SK-N-SH (cell line): ENCODE data around the gene AHDC1. TPM values are rescaled to one million over a fixed set of nuclear protein-coding genes. Genes with fewer than 3 reads are reported as not detected.
A peak's percentile ranks its signal among the peaks of the same experiment; 100 is the strongest.

Experiments used
- CTCF ChIA-PET: fragments of 300-600, 350-600 bp; formaldehyde crosslinking; extraction: SDS; loops from one replicate; lab custom pipeline; 2021; lab: Yijun Ruan, JAX
- POLR2A ChIA-PET: fragments of 350-600 bp; sonication (Branson Sonifier 250); formaldehyde crosslinking; extraction: SDS; loops from one replicate; lab custom pipeline; 2020; ENCODE audit warnings: antibody characterized with exemption, inconsistent platforms; lab: Yijun Ruan, JAX
- DNase-seq: peaks from one replicate; pipeline ENCODE4 v3.0.0; 2012
- H2AFZ ChIP-seq: fragments of 200-600 bp; sonication (generic); 2 replicates; pipeline ENCODE4 v1.8.1; 2016; ENCODE audit warnings: antibody characterized with exemption, mild to moderate bottlenecking, low read depth
- H3F3A ChIP-seq: fragments of 200-600 bp; sonication (generic); replicated peaks from 2 replicates; pipeline ENCODE3; 2016; ENCODE audit warnings: antibody characterized with exemption, mild to moderate bottlenecking; ENCODE audit not compliant: insufficient read depth
- H3K27ac ChIP-seq, 2 experiments: fragments of 200-500 bp in 1 of 2; fragments of 200-600 bp in 1 of 2; sonication (Bioruptor generic) in 1 of 2; sonication (generic), shearing (Covaris generic) in 1 of 2; 2 replicates each; pipeline versions ENCODE4 v1.5.1 to v1.6.1; 2014 to 2016; ENCODE audit warnings: low read depth in 2 of 2, inconsistent platforms in 1 of 2, low read length in 1 of 2, mild to moderate bottlenecking in 1 of 2, mixed read lengths in 1 of 2
- H3K27me3 ChIP-seq: fragments of 200-600 bp; sonication (generic), shearing (Covaris generic); 2 replicates; pipeline ENCODE4 v1.6.1; 2016; ENCODE audit warnings: mixed run types; ENCODE audit not compliant: insufficient read depth
- H3K36me3 ChIP-seq, 2 experiments: fragments of 200-500 bp in 1 of 2; fragments of 200-600 bp in 1 of 2; sonication (Bioruptor generic) in 1 of 2; sonication (generic) in 1 of 2; replicated peaks in 1 of 2; 2 replicates each; pipeline versions ENCODE3 to v1.5.1; 2014 to 2016; ENCODE audit warnings: low read length in 1 of 2, mild to moderate bottlenecking in 1 of 2; ENCODE audit not compliant: insufficient read depth in 2 of 2, control insufficient read depth in 1 of 2
- H3K4me1 ChIP-seq, 2 experiments: fragments of 200-500 bp in 1 of 2; fragments of 200-600 bp in 1 of 2; sonication (Bioruptor generic) in 1 of 2; sonication (generic), shearing (Covaris generic) in 1 of 2; 2 replicates each; pipeline versions ENCODE4 v1.5.1 to v1.6.1; 2014 to 2016; ENCODE audit warnings: low read depth in 1 of 2, low read length in 1 of 2, mixed run types in 1 of 2; ENCODE audit not compliant: insufficient read depth in 2 of 2, control insufficient read depth in 1 of 2
- H3K4me2 ChIP-seq: fragments of 200-600 bp; sonication (generic), shearing (Covaris generic); 2 replicates; pipeline ENCODE4 v1.6.1; 2017; ENCODE audit warnings: mixed run types
- H3K4me3 ChIP-seq, 2 experiments: fragments of 200-500 bp in 1 of 2; fragments of 200-600 bp in 1 of 2; sonication (Bioruptor generic) in 1 of 2; sonication (generic), shearing (Covaris generic) in 1 of 2; 2 replicates each; pipeline versions ENCODE4 v1.5.1 to v1.8.1; 2014 to 2016; ENCODE audit warnings: low read depth in 2 of 2, inconsistent platforms in 1 of 2, low read length in 1 of 2, mild to moderate bottlenecking in 1 of 2, mixed read lengths in 1 of 2, moderate library complexity in 1 of 2
- H3K79me2 ChIP-seq: fragments of 200-600 bp; sonication (generic); 2 replicates; pipeline ENCODE4 v1.8.1; 2017; ENCODE audit warnings: mild to moderate bottlenecking; ENCODE audit not compliant: insufficient read depth
- H3K9ac ChIP-seq: fragments of 200-600 bp; sonication (generic); 2 replicates; pipeline ENCODE4 v1.6.1; 2017; ENCODE audit warnings: mixed run types
- H3K9me2 ChIP-seq: fragments of 200-600 bp; sonication (generic); 2 replicates; pipeline ENCODE4 v1.6.1; 2017; ENCODE audit warnings: mixed run types
- H3K9me3 ChIP-seq: fragments of 200-600 bp; sonication (generic); 2 replicates; pipeline ENCODE4 v1.6.1; 2017; ENCODE audit warnings: mixed run types, mild to moderate bottlenecking, moderate library complexity
- H4K20me1 ChIP-seq: fragments of 200-600 bp; sonication (generic); 2 replicates; pipeline ENCODE4 v1.6.1; 2017; ENCODE audit warnings: mild to moderate bottlenecking, mixed run types; ENCODE audit not compliant: insufficient read depth
- CHD2 ChIP-seq: fragments of 150-350 bp; IDR thresholded peaks from 2 replicates; pipeline ENCODE4 v1.6.1; 2018; ENCODE audit warnings: low read length; ENCODE audit not compliant: partially characterized antibody
- ELF1 ChIP-seq: IDR thresholded peaks from 2 replicates; pipeline ENCODE4 v1.4.0; 2012
- EP300 ChIP-seq, 2 experiments: IDR thresholded peaks; 2 replicates each; pipeline versions ENCODE4 v1.4.0 to v1.6.1; 2012; ENCODE audit warnings: borderline replicate concordance in 1 of 2, low read depth in 1 of 2, low read length in 1 of 2
- EZH2phosphoT487 ChIP-seq: fragments of 200-600 bp; sonication (generic); IDR thresholded peaks from 2 replicates; pipeline ENCODE4 v1.6.1; 2017; ENCODE audit warnings: low read depth, mixed run types, mild to moderate bottlenecking, antibody characterized with exemption, moderate library complexity, borderline replicate concordance
- FOSL2 ChIP-seq: IDR thresholded peaks from 2 replicates; pipeline ENCODE4 v1.4.0; 2012; ENCODE audit warnings: low read depth, mild to moderate bottlenecking, moderate library complexity, borderline replicate concordance
- FOXM1 ChIP-seq: IDR thresholded peaks from 2 replicates; pipeline ENCODE4 v1.4.0; 2012; ENCODE audit warnings: low read depth, mild to moderate bottlenecking
- GABPA ChIP-seq: IDR thresholded peaks from 2 replicates; pipeline ENCODE4 v1.4.0; 2012; ENCODE audit warnings: low read depth, mild to moderate bottlenecking
- GATA2 ChIP-seq: sonication (generic); formaldehyde crosslinking; IDR thresholded peaks from 2 replicates; pipeline ENCODE4 v1.5.0; 2020; ENCODE audit warnings: mild to moderate bottlenecking, missing genetic modification reagents
- JUND ChIP-seq: IDR thresholded peaks from 2 replicates; pipeline ENCODE4 v1.4.0; 2012
- MEF2A ChIP-seq: IDR thresholded peaks from 2 replicates; pipeline ENCODE4 v1.4.0; 2012; ENCODE audit warnings: low read depth, borderline replicate concordance
- MXI1 ChIP-seq: IDR thresholded peaks from 2 replicates; pipeline ENCODE4 v1.6.1; 2012; ENCODE audit warnings: mild to moderate bottlenecking, low read depth, low read length, improper control_type of control experiment
- RXRA ChIP-seq: IDR thresholded peaks from 2 replicates; pipeline ENCODE4 v1.4.0; 2012; ENCODE audit warnings: low read depth, mild to moderate bottlenecking, borderline replicate concordance
- SMC3 ChIP-seq: IDR thresholded peaks from 2 replicates; pipeline ENCODE4 v1.6.1; 2012; ENCODE audit warnings: low read depth, low read length, improper control_type of control experiment
- TAF1 ChIP-seq: IDR thresholded peaks from 2 replicates; pipeline ENCODE4 v1.6.1; 2012; ENCODE audit warnings: low read depth, mild to moderate bottlenecking, low read length, moderate library complexity, borderline replicate concordance
- TEAD4 ChIP-seq: IDR thresholded peaks from 2 replicates; pipeline ENCODE4 v1.4.0; 2012; ENCODE audit warnings: mild to moderate bottlenecking, borderline replicate concordance; ENCODE audit not compliant: insufficient read depth
- YY1 ChIP-seq: IDR thresholded peaks from 2 replicates; pipeline ENCODE4 v1.4.0; 2012; ENCODE audit warnings: low read depth, mild to moderate bottlenecking
- WGBS: methylation state at CpG from one replicate; pipeline ENCODE4 v1.1.6; 2017; ENCODE audit warnings: low lambda C conversion rate; 5-methylcytosine and 5-hydroxymethylcytosine counted together
- polyA plus RNA-seq, 3 experiments: library from polyadenylated mRNA; depleted of rRNA; stranded (reverse); fragments of >200 nt; gene quantifications; 2 replicates each; pipeline ENCODE4 v1.2.3, GENCODE V29; 2012
- TF ChIP-seq, protein P1 (sequence below): IDR thresholded peaks from 2 replicates; pipeline ENCODE4; 2012
- TF ChIP-seq, protein P2 (sequence below): fragments of 150-350 bp; IDR thresholded peaks from 2 replicates; pipeline ENCODE4 v1.6.1; 2017; ENCODE audit warnings: antibody characterized with exemption, low read length, low read depth, borderline replicate concordance
- TF ChIP-seq, protein P3 (sequence below): fragments of 150-350 bp; IDR thresholded peaks from 2 replicates; pipeline ENCODE4 v1.6.1; 2016; ENCODE audit warnings: mild to moderate bottlenecking, low read depth, low read length
- TF ChIP-seq, protein P4 (sequence below): IDR thresholded peaks from 2 replicates; pipeline ENCODE4 v1.4.0; 2012; ENCODE audit warnings: low read depth, borderline replicate concordance

The AHDC1 gene
- polyA plus RNA-seq, 1 of the 3 experiments (the other 2 are of a cell fraction) = 8.5 TPM

DNA sequence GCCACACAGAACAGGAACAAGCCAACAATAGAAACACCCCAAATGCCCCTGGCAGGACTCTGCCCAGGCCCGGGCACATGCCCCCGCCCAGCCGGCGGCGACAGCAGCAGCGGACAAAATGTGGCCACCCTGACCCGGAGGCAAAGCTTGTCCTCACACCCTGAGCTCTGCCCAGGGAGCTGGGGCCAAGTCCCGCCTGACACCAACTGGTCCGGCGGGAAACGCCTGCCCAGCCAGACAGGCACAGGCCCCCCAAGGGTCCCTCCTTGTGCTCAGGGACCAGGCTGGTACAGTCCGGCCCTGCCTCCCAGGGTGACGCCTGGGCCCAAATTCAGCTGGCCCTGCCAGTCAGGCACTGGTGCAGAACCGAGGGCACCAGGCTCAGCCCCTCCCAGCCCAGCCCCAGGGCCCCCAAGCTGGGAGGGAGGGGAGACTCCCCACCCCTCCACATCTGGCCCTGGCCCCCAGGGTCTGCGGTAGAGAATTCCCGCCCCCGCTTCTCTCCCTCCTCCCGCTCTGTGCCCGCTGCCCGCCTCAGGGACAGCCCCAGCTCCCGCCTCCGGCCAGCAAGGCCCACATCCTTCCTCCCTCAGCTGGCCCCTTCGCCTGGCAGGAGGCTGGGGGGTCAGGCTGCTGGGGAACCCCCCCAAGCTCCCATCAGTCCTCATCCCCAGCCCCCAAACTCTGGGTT, 2.0 kb downstream of the AHDC1 start:
- H4K20me1 ChIP-seq = peaks cover 52% of the 10 kb centered on the region
- H2AFZ ChIP-seq = no peak overlapping the region
- no peaks in the 10 kb centered on the region for H3K9me3 ChIP-seq

DNA sequence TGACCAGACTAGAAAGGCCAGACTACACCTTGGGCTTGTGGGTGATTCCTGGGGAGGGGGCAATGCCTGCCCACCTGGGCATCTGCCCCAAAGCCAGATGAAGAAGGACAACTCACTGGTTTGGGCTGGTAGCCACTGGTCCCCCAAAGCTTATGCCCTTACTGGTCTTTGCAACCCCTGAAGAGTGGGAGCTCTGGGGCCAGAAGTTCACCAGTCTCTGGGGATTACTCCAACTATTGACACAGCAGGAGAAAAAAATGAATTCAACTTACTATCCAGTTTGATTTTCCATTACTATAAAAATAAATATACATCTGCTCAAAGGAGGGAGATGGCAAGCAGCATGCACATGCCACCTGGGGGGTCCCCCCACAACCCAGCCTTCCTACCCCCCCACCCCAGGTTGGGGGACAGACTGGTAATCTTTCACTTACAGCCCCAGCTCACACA, 2.6 kb downstream of the AHDC1 start:
- Histone ChIP-seq H3K9me3 (no peaks in the 10 kb centered on the region), H3K9me2 (no peaks in the 10 kb centered on the region), H4K20me1 (peaks cover 58% of the 10 kb centered on the region), H3K79me2 (peaks cover 70% of the 10 kb centered on the region), H3F3A (peaks cover 25% of the 10 kb centered on the region), H3K27me3 (no peaks in the 10 kb centered on the region), H2AFZ (no peak overlapping the region), H3K9ac (peak overlapping the region; percentile 72; the same call in 1 of the 2 replicates), H3K27ac (peak overlapping the region; percentile 60 to 64), H3K4me1 (peaks cover 50 to 65% of the 10 kb centered on the region in 2 experiments), H3K4me3 (peak overlapping the region; percentile 85 to 92), H3K36me3 (no peaks in the 10 kb centered on the region), H3K4me2 (peak overlapping the region; percentile 100)
- CTCF ChIA-PET = interaction anchor here (1.1 to 27.7 kb wide), 17 partner anchors 8 to 302 kb away, joined by 3 to 603 read pairs (median 6); no protein-coding TSS in a partner anchor
- DNase-seq = no peak
- POLR2A ChIA-PET = interaction anchor here (0.9 to 2.3 kb wide), 8 partner anchors 11 to 302 kb away, joined by 3 to 10 read pairs (median 4); no protein-coding TSS in a partner anchor
- no peak for TF ChIP-seq SMC3
- TF ChIP-seq TEAD4 = no peak
- TF ChIP-seq, protein P1, sequence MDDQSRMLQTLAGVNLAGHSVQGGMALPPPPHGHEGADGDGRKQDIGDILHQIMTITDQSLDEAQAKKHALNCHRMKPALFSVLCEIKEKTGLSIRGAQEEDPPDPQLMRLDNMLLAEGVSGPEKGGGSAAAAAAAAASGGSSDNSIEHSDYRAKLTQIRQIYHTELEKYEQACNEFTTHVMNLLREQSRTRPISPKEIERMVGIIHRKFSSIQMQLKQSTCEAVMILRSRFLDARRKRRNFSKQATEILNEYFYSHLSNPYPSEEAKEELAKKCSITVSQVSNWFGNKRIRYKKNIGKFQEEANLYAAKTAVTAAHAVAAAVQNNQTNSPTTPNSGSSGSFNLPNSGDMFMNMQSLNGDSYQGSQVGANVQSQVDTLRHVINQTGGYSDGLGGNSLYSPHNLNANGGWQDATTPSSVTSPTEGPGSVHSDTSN = no peak
- TF ChIP-seq MEF2A = no peak
- TF ChIP-seq, protein P2, sequence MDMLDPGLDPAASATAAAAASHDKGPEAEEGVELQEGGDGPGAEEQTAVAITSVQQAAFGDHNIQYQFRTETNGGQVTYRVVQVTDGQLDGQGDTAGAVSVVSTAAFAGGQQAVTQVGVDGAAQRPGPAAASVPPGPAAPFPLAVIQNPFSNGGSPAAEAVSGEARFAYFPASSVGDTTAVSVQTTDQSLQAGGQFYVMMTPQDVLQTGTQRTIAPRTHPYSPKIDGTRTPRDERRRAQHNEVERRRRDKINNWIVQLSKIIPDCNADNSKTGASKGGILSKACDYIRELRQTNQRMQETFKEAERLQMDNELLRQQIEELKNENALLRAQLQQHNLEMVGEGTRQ = no peak
- no peak for TF ChIP-seq JUND
- TF ChIP-seq TAF1 = no peak
- TF ChIP-seq ELF1 = no peak
- no peak for TF ChIP-seq RXRA
- no peak for TF ChIP-seq GATA2
- no peak for TF ChIP-seq FOSL2
- TF ChIP-seq, protein P3, sequence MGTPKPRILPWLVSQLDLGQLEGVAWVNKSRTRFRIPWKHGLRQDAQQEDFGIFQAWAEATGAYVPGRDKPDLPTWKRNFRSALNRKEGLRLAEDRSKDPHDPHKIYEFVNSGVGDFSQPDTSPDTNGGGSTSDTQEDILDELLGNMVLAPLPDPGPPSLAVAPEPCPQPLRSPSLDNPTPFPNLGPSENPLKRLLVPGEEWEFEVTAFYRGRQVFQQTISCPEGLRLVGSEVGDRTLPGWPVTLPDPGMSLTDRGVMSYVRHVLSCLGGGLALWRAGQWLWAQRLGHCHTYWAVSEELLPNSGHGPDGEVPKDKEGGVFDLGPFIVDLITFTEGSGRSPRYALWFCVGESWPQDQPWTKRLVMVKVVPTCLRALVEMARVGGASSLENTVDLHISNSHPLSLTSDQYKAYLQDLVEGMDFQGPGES = no peak
- TF ChIP-seq CHD2 = no peak
- no peak for TF ChIP-seq YY1

More for the DNA sequence above, 2.0 kb downstream of the AHDC1 start:
- TF ChIP-seq FOXM1 (no peak), RXRA (no peak), EZH2phosphoT487 (no peak), EP300 (IDR thresholded peaks at IDR 0.05; ENCODE audit: borderline replicate concordance in 1 of 2, low read depth in 1 of 2, low read length in 1 of 2) (no peak), MXI1 (no peak), GABPA (no peak), CHD2 (no peak)
- TF ChIP-seq, protein P2 = no peak
- TF ChIP-seq, protein P4, sequence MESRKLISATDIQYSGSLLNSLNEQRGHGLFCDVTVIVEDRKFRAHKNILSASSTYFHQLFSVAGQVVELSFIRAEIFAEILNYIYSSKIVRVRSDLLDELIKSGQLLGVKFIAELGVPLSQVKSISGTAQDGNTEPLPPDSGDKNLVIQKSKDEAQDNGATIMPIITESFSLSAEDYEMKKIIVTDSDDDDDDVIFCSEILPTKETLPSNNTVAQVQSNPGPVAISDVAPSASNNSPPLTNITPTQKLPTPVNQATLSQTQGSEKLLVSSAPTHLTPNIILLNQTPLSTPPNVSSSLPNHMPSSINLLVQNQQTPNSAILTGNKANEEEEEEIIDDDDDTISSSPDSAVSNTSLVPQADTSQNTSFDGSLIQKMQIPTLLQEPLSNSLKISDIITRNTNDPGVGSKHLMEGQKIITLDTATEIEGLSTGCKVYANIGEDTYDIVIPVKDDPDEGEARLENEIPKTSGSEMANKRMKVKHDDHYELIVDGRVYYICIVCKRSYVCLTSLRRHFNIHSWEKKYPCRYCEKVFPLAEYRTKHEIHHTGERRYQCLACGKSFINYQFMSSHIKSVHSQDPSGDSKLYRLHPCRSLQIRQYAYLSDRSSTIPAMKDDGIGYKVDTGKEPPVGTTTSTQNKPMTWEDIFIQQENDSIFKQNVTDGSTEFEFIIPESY = no peak
- Histone ChIP-seq H3K9ac (peak overlapping the region; percentile 72), H3F3A (peaks cover 31% of the 10 kb centered on the region), H3K27me3 (no peaks in the 10 kb centered on the region), H3K27ac (peak overlapping the region; percentile 60 to 64), H3K4me2 (peak overlapping the region; percentile 100), H3K9me2 (no peaks in the 10 kb centered on the region), H3K4me1 (peaks cover 53 to 59% of the 10 kb centered on the region in 2 experiments), H3K4me3 (peak overlapping the region; percentile 85 to 92), H3K79me2 (peaks cover 65% of the 10 kb centered on the region), H3K36me3 (no peaks in the 10 kb centered on the region)
- CTCF ChIA-PET = interaction anchor here (0.6 to 27.7 kb wide), 15 partner anchors 9 to 303 kb away, joined by 3 to 603 read pairs (median 6); no protein-coding TSS in a partner anchor
- DNase-seq = peak; percentile 73
- POLR2A ChIA-PET = interaction anchor here (0.5 to 2.3 kb wide), 9 partner anchors 11 to 302 kb away, joined by 3 to 10 read pairs (median 4); partner anchors contain the start of gene MAP3K6
- WGBS = 12% methylated on average over 5 of the region's 23 CpGs
